ENCODE measurements around the gene PLCB4. TPM values are rescaled to one million over a fixed set of nuclear protein-coding genes. Genes with fewer than 3 reads are reported as not detected.

PLCB4 gene
- total RNA-seq, 1 donor from 2014 or later: 19.9 TPM

DNA sequence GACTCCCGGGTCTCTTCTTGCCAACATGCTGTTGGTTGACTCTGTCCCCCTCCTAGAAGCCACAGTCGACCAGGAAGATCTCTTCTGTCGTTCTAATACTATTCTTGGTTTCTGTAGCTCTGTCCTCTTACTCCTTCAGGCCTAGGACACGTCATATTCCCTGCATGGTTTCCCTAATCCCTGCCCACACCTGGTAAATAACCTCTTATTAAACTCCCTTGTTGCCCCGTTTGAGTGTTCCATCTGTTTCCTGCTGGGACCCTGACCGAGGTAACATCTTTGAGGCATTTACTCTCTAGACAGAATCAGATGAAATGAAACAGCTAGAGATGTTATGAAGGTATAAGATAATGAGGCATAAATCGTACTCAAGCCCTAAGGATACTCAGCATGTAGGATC, 68.1 kb downstream of the PLCB4 start:
- Histone ChIP-seq H3K36me3 (ENCODE audit: control insufficient read depth, insufficient read depth, low read length) (no peaks in the 10 kb centered on the region), H3K4me3 (ENCODE audit: low read depth, low read length) (no peak overlapping the region), H3K27me3 (ENCODE audit: control insufficient read depth, insufficient read depth, low read length) (no peaks in the 10 kb centered on the region)
- TF ChIP-seq, protein P1, sequence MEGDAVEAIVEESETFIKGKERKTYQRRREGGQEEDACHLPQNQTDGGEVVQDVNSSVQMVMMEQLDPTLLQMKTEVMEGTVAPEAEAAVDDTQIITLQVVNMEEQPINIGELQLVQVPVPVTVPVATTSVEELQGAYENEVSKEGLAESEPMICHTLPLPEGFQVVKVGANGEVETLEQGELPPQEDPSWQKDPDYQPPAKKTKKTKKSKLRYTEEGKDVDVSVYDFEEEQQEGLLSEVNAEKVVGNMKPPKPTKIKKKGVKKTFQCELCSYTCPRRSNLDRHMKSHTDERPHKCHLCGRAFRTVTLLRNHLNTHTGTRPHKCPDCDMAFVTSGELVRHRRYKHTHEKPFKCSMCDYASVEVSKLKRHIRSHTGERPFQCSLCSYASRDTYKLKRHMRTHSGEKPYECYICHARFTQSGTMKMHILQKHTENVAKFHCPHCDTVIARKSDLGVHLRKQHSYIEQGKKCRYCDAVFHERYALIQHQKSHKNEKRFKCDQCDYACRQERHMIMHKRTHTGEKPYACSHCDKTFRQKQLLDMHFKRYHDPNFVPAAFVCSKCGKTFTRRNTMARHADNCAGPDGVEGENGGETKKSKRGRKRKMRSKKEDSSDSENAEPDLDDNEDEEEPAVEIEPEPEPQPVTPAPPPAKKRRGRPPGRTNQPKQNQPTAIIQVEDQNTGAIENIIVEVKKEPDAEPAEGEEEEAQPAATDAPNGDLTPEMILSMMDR (IDR thresholded peaks at IDR 0.05; ENCODE audit: insufficient read depth, low read length, poor library complexity, severe bottlenecking): no peak
- no peak for DNase-seq (ENCODE audit: low read depth)

DNA sequence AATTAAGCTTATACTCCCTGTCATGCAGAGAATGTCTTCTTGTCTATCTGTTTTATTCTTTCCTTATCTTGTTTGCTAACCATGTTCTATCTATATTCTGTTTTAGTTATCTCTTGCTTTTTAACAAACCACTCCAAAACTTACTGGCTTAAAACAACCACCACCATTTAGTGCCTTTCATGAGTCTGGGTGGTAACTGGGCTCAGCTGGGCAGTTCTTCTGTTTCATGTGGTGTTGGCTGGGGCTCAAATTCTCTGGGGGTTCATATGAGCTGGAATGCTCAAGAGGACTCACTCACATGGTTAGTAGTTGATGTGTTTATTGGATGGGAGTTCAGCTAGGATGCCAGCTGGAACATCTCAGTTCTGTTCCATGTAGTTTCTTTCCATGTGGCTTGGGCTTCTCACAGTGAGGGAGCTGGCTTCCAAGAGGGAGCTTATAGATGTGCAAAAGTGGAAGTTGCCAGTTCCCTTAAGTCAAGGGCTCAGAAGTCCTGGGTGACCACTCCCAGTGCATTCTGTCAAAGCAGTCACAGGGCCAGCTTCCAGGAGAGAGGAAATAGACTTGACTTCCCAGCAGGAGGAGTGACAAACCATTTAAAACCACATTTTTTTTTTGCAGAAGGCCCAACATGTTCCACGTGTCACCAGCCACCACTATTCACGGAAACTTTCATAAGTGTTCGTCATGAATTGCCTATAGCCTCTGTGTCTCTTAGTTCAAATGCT, 70.4 kb downstream of the PLCB4 start:
- Histone ChIP-seq H3K36me3 (ENCODE audit: control insufficient read depth, insufficient read depth, low read length) (peaks cover 2% of the 10 kb centered on the region), H3K4me3 (ENCODE audit: low read depth, low read length) (no peak overlapping the region), H3K27me3 (ENCODE audit: control insufficient read depth, insufficient read depth, low read length) (no peaks in the 10 kb centered on the region)
- DNase-seq (ENCODE audit: low read depth): no peak
- TF ChIP-seq, protein P1 (IDR thresholded peaks at IDR 0.05; ENCODE audit: insufficient read depth, low read length, poor library complexity, severe bottlenecking): no peak

DNA sequence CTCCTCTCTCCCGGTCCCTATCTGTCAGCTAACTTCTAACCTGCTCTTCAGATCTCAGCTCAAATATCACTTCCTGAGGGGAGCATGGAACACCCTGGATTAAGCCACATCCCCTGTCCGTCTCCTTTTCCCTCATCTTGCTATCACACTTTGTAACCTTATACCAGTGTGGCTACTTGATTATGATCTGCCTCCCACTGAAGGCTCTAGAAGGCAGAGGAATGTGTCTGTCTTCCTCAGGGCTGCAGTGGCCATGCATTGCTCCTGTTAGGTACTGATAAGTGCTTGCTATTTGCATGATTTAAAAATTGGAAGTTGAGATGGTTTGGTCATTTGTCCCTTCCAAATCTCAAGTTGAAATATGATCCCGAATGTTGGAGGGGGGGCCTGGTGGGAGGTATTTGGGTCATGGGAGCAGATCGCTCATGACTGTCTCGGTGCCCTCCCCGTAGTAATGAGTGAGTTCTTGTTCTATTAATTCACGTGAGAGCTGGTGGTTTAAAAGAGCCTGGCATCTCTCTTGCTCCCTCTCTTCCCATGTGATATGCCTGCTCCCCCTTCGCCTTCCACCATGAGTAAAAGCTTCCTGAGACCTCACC, 71.4 kb downstream of the PLCB4 start:
- no peak overlapping the region for H3K4me3 ChIP-seq (ENCODE audit: low read depth, low read length)

DNA sequence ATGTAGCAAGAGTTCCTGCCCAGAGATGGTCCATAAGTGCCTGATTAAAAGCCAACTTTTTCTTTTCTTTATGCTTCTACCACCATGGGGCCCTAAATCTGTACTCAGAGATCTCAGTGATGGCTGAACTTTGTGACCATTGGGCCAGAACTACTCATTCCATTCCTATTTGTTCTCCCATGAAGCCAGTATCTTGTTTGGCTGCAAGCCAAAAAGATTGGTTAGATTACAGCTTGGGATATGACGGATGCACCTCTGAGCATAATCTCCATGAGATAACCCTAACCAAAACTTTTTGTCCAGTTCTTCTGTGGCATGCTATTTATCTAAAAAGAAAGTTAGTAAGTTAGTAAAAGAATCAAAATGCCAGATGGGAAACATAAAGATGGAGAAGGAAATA, 72.2 kb downstream of the PLCB4 start:
- peaks cover 2% of the 10 kb centered on the region for H3K36me3 ChIP-seq (ENCODE audit: control insufficient read depth, insufficient read depth, low read length)
- no peaks in the 10 kb centered on the region for H3K27me3 ChIP-seq (ENCODE audit: control insufficient read depth, insufficient read depth, low read length)
- no peak overlapping the region for H3K4me3 ChIP-seq (ENCODE audit: low read depth, low read length)
- no peak for DNase-seq (ENCODE audit: low read depth)
- TF ChIP-seq, protein P1 (IDR thresholded peaks at IDR 0.05; ENCODE audit: insufficient read depth, low read length, poor library complexity, severe bottlenecking): no peak

More for the DNA sequence above, 71.4 kb downstream of the PLCB4 start:
- Histone ChIP-seq H3K36me3 (ENCODE audit: control insufficient read depth, insufficient read depth, low read length) (peaks cover 2% of the 10 kb centered on the region), H3K27me3 (ENCODE audit: control insufficient read depth, insufficient read depth, low read length) (no peaks in the 10 kb centered on the region)
- TF ChIP-seq, protein P1 (IDR thresholded peaks at IDR 0.05; ENCODE audit: insufficient read depth, low read length, poor library complexity, severe bottlenecking): no peak
- DNase-seq (ENCODE audit: low read depth): no peak

DNA sequence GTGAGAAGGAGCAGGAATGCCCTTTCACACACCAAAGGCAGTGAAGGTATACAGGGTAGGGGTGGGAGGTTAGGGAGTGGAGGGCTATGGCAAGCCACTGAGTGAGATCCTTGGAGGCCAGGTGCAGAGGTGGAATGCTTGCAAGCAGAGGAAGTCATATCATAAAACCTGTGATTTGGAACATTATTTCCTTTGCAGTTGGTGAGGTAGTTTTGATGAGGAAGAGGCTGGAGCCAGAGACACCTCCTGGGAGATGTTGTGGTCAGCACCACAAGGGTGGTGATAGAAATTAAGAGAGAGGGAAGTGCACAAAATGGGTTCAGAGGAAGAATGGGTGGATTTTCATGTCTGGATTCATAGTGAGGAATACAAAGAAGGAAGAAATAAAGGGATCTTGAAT, 73.0 kb downstream of the PLCB4 start:
- DNase-seq (ENCODE audit: low read depth): no peak
- Histone ChIP-seq H3K4me3 (ENCODE audit: low read depth, low read length) (no peak overlapping the region), H3K36me3 (ENCODE audit: control insufficient read depth, insufficient read depth, low read length) (peaks cover 2% of the 10 kb centered on the region), H3K27me3 (ENCODE audit: control insufficient read depth, insufficient read depth, low read length) (no peaks in the 10 kb centered on the region)
- TF ChIP-seq, protein P1 (IDR thresholded peaks at IDR 0.05; ENCODE audit: insufficient read depth, low read length, poor library complexity, severe bottlenecking): no peak

Data from kidney epithelial cell (primary cell).